SK-N-SH (cell line): ENCODE results near the gene SCN1B. TPM values are rescaled to one million over a fixed set of nuclear protein-coding genes. Genes with fewer than 3 reads are reported as not detected.

ENCODE experiments used
- CTCF ChIA-PET: fragments of 300-600, 350-600 bp; formaldehyde crosslinking; extraction: SDS; loops from one replicate; lab custom pipeline; 2021; lab: Yijun Ruan, JAX
- POLR2A ChIA-PET: fragments of 350-600 bp; sonication (Branson Sonifier 250); formaldehyde crosslinking; extraction: SDS; loops from one replicate; lab custom pipeline; 2020; ENCODE audit warnings: antibody characterized with exemption, inconsistent platforms; lab: Yijun Ruan, JAX
- DNase-seq: peaks from one replicate; pipeline ENCODE4 v3.0.0; 2012
- H2AFZ ChIP-seq: fragments of 200-600 bp; sonication (generic); 2 replicates; pipeline ENCODE4 v1.8.1; 2016; ENCODE audit warnings: antibody characterized with exemption, mild to moderate bottlenecking, low read depth
- H3F3A ChIP-seq: fragments of 200-600 bp; sonication (generic); replicated peaks from 2 replicates; pipeline ENCODE3; 2016; ENCODE audit warnings: antibody characterized with exemption, mild to moderate bottlenecking; ENCODE audit not compliant: insufficient read depth
- H3K27ac ChIP-seq, 2 experiments: fragments of 200-500 bp in 1 of 2; fragments of 200-600 bp in 1 of 2; sonication (Bioruptor generic) in 1 of 2; sonication (generic), shearing (Covaris generic) in 1 of 2; 2 replicates each; pipeline versions ENCODE4 v1.5.1 to v1.6.1; 2014 to 2016; ENCODE audit warnings: low read depth in 2 of 2, inconsistent platforms in 1 of 2, low read length in 1 of 2, mild to moderate bottlenecking in 1 of 2, mixed read lengths in 1 of 2
- H3K27me3 ChIP-seq: fragments of 200-600 bp; sonication (generic), shearing (Covaris generic); 2 replicates; pipeline ENCODE4 v1.6.1; 2016; ENCODE audit warnings: mixed run types; ENCODE audit not compliant: insufficient read depth
- H3K36me3 ChIP-seq, 2 experiments: fragments of 200-500 bp in 1 of 2; fragments of 200-600 bp in 1 of 2; sonication (Bioruptor generic) in 1 of 2; sonication (generic) in 1 of 2; replicated peaks in 1 of 2; 2 replicates each; pipeline versions ENCODE3 to v1.5.1; 2014 to 2016; ENCODE audit warnings: low read length in 1 of 2, mild to moderate bottlenecking in 1 of 2; ENCODE audit not compliant: insufficient read depth in 2 of 2, control insufficient read depth in 1 of 2
- H3K4me1 ChIP-seq, 2 experiments: fragments of 200-500 bp in 1 of 2; fragments of 200-600 bp in 1 of 2; sonication (Bioruptor generic) in 1 of 2; sonication (generic), shearing (Covaris generic) in 1 of 2; 2 replicates each; pipeline versions ENCODE4 v1.5.1 to v1.6.1; 2014 to 2016; ENCODE audit warnings: low read depth in 1 of 2, low read length in 1 of 2, mixed run types in 1 of 2; ENCODE audit not compliant: insufficient read depth in 2 of 2, control insufficient read depth in 1 of 2
- H3K4me2 ChIP-seq: fragments of 200-600 bp; sonication (generic), shearing (Covaris generic); 2 replicates; pipeline ENCODE4 v1.6.1; 2017; ENCODE audit warnings: mixed run types
- H3K4me3 ChIP-seq, 2 experiments: fragments of 200-500 bp in 1 of 2; fragments of 200-600 bp in 1 of 2; sonication (Bioruptor generic) in 1 of 2; sonication (generic), shearing (Covaris generic) in 1 of 2; 2 replicates each; pipeline versions ENCODE4 v1.5.1 to v1.8.1; 2014 to 2016; ENCODE audit warnings: low read depth in 2 of 2, inconsistent platforms in 1 of 2, low read length in 1 of 2, mild to moderate bottlenecking in 1 of 2, mixed read lengths in 1 of 2, moderate library complexity in 1 of 2
- H3K79me2 ChIP-seq: fragments of 200-600 bp; sonication (generic); 2 replicates; pipeline ENCODE4 v1.8.1; 2017; ENCODE audit warnings: mild to moderate bottlenecking; ENCODE audit not compliant: insufficient read depth
- H3K9ac ChIP-seq: fragments of 200-600 bp; sonication (generic); 2 replicates; pipeline ENCODE4 v1.6.1; 2017; ENCODE audit warnings: mixed run types
- H3K9me2 ChIP-seq: fragments of 200-600 bp; sonication (generic); 2 replicates; pipeline ENCODE4 v1.6.1; 2017; ENCODE audit warnings: mixed run types
- H3K9me3 ChIP-seq: fragments of 200-600 bp; sonication (generic); 2 replicates; pipeline ENCODE4 v1.6.1; 2017; ENCODE audit warnings: mixed run types, mild to moderate bottlenecking, moderate library complexity
- H4K20me1 ChIP-seq: fragments of 200-600 bp; sonication (generic); 2 replicates; pipeline ENCODE4 v1.6.1; 2017; ENCODE audit warnings: mild to moderate bottlenecking, mixed run types; ENCODE audit not compliant: insufficient read depth
- CHD2 ChIP-seq: fragments of 150-350 bp; IDR thresholded peaks from 2 replicates; pipeline ENCODE4 v1.6.1; 2018; ENCODE audit warnings: low read length; ENCODE audit not compliant: partially characterized antibody
- EP300 ChIP-seq, 2 experiments: IDR thresholded peaks; 2 replicates each; pipeline versions ENCODE4 v1.4.0 to v1.6.1; 2012; ENCODE audit warnings: borderline replicate concordance in 1 of 2, low read depth in 1 of 2, low read length in 1 of 2
- FOSL2 ChIP-seq: IDR thresholded peaks from 2 replicates; pipeline ENCODE4 v1.4.0; 2012; ENCODE audit warnings: low read depth, mild to moderate bottlenecking, moderate library complexity, borderline replicate concordance
- JUND ChIP-seq: IDR thresholded peaks from 2 replicates; pipeline ENCODE4 v1.4.0; 2012
- RCOR1 ChIP-seq: fragments of 150-350 bp; IDR thresholded peaks from 2 replicates; pipeline ENCODE4 v1.6.1; 2017; ENCODE audit warnings: antibody characterized with exemption, low read length
- RFX5 ChIP-seq: IDR thresholded peaks from 2 replicates; pipeline ENCODE4 v1.6.1; 2012; ENCODE audit warnings: mild to moderate bottlenecking, improper control_type of control experiment, low read length
- RXRA ChIP-seq: IDR thresholded peaks from 2 replicates; pipeline ENCODE4 v1.4.0; 2012; ENCODE audit warnings: low read depth, mild to moderate bottlenecking, borderline replicate concordance
- TEAD4 ChIP-seq: IDR thresholded peaks from 2 replicates; pipeline ENCODE4 v1.4.0; 2012; ENCODE audit warnings: mild to moderate bottlenecking, borderline replicate concordance; ENCODE audit not compliant: insufficient read depth
- YY1 ChIP-seq: IDR thresholded peaks from 2 replicates; pipeline ENCODE4 v1.4.0; 2012; ENCODE audit warnings: low read depth, mild to moderate bottlenecking
- WGBS: methylation state at CpG from one replicate; pipeline ENCODE4 v1.1.6; 2017; ENCODE audit warnings: low lambda C conversion rate; 5-methylcytosine and 5-hydroxymethylcytosine counted together
- polyA plus RNA-seq, 3 experiments: library from polyadenylated mRNA; depleted of rRNA; stranded (reverse); fragments of >200 nt; gene quantifications; 2 replicates each; pipeline ENCODE4 v1.2.3, GENCODE V29; 2012
- TF ChIP-seq, protein P1 (sequence below): IDR thresholded peaks from 2 replicates; pipeline ENCODE4 v1.4.0; 2012; ENCODE audit warnings: low read depth, borderline replicate concordance
- TF ChIP-seq, protein P2 (sequence below): IDR thresholded peaks from 2 replicates; pipeline ENCODE4 v1.4.0; 2012; ENCODE audit warnings: low read depth, borderline replicate concordance
- TF ChIP-seq, protein P3 (sequence below): fragments of 150-350 bp; IDR thresholded peaks from 2 replicates; pipeline ENCODE4 v1.6.1; 2016; ENCODE audit warnings: mild to moderate bottlenecking, low read depth, low read length
- TF ChIP-seq, protein P4 (sequence below): fragments of 200-600 bp; sonication (generic); IDR thresholded peaks from 2 replicates; pipeline ENCODE4 v1.6.1; 2017; ENCODE audit warnings: antibody characterized with exemption, mild to moderate bottlenecking, moderate library complexity

SCN1B gene
- polyA plus RNA-seq, 1 of the 3 experiments (the other 2 are of a cell fraction): 10.5 TPM

DNA sequence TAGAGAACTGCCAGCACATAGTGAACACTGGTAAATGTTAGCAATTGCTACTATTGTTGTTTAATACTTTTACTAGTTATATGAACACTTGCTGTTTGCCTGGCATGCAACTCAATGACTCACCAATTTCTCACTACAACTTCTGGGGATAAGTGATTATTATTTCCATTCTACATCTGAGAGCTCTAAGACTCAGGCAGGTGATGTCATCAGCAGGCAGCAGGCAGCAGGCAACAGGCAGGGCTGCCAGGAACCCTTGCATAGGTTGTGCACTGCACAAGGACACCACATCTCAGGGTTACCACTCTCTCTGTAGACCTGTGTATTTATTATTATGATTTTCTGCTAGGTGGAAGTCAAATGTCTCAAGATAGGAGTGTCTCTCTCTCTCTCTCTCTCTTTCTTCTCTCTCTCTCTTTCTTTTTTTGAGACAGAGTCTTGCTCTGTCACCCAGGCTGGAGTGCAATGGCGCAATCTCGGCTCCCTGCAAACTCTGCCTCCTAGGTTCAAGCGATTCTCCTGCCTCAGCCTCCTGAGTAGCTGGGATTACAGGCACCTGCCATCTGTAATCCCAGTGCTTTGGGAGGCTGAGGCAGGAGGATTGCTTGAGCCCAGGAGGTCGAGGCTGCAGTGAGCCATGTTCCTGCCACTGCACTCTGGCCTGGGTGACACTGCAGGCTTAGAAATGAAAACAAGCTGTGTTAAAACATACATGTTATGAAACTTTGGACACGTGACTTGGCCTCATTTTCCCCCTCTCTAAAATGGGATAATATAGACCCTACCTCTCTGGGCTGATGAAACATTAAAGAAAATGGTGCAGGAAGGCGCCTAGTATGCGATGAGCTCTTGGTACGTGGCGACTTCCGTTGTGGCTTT lies 33.9 kb downstream of the SCN1B start:
- H3K36me3 ChIP-seq: no peaks in the 10 kb centered on the region
- WGBS: 65% methylated on average over 10 of the region's 10 CpGs

DNA sequence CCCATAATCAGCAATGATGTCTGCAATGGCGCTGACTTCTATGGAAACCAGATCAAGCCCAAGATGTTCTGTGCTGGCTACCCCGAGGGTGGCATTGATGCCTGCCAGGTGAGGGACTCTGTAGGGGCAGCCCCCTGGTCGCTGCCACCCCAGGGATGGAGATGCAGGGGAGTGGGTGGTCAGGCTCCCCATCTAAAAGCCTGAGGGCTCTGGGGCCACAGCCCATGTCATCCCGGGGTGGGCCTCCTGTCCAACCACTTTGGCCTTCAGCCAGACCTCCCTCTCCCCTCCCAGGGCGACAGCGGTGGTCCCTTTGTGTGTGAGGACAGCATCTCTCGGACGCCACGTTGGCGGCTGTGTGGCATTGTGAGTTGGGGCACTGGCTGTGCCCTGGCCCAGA lies 35.3 kb downstream of the SCN1B start:
- Histone ChIP-seq H3K9me2 (no peaks in the 10 kb centered on the region), H3K4me2 (no peak overlapping the region), H3K9ac (no peak overlapping the region), H3K4me1 (no peaks in the 10 kb centered on the region; a peak in 1 of 4 replicates), H4K20me1 (no peaks in the 10 kb centered on the region), H2AFZ (no peak overlapping the region), H3K4me3 (no peak overlapping the region), H3K27me3 (peaks cover 14% of the 10 kb centered on the region; the same call in 1 of the 2 replicates), H3K9me3 (no peaks in the 10 kb centered on the region), H3K36me3 (no peaks in the 10 kb centered on the region), H3K27ac (no peak overlapping the region), H3K79me2 (no peaks in the 10 kb centered on the region), H3F3A (no peaks in the 10 kb centered on the region)
- POLR2A ChIA-PET: no interaction called here
- DNase-seq: no peak
- WGBS: 60% methylated on average over 2 of the region's 10 CpGs
- CTCF ChIA-PET: interaction anchor here (1.1 to 2.8 kb wide), 9 partner anchors 10 to 76 kb away, joined by 3 to 51 read pairs (median 13); partner anchors contain the start of gene FXYD7
- TF ChIP-seq RCOR1 (no peak), TEAD4 (no peak), EP300 (IDR thresholded peaks at IDR 0.05; ENCODE audit: borderline replicate concordance in 1 of 2, low read depth in 1 of 2, low read length in 1 of 2) (no peak), RFX5 (no peak), YY1 (no peak), JUND (no peak), CHD2 (no peak)
- TF ChIP-seq, protein P1, sequence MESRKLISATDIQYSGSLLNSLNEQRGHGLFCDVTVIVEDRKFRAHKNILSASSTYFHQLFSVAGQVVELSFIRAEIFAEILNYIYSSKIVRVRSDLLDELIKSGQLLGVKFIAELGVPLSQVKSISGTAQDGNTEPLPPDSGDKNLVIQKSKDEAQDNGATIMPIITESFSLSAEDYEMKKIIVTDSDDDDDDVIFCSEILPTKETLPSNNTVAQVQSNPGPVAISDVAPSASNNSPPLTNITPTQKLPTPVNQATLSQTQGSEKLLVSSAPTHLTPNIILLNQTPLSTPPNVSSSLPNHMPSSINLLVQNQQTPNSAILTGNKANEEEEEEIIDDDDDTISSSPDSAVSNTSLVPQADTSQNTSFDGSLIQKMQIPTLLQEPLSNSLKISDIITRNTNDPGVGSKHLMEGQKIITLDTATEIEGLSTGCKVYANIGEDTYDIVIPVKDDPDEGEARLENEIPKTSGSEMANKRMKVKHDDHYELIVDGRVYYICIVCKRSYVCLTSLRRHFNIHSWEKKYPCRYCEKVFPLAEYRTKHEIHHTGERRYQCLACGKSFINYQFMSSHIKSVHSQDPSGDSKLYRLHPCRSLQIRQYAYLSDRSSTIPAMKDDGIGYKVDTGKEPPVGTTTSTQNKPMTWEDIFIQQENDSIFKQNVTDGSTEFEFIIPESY: no peak
- TF ChIP-seq, protein P2, sequence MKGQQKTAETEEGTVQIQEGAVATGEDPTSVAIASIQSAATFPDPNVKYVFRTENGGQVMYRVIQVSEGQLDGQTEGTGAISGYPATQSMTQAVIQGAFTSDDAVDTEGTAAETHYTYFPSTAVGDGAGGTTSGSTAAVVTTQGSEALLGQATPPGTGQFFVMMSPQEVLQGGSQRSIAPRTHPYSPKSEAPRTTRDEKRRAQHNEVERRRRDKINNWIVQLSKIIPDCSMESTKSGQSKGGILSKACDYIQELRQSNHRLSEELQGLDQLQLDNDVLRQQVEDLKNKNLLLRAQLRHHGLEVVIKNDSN: no peak

More for the DNA sequence above, 33.9 kb downstream of the SCN1B start:
- no peaks in the 10 kb centered on the region for H3K9me3 ChIP-seq
- no peaks in the 10 kb centered on the region for H4K20me1 ChIP-seq
- POLR2A ChIA-PET: no interaction called here
- CTCF ChIA-PET: interaction anchor here (0.8 to 1.8 kb wide), 6 partner anchors 9 to 78 kb away, joined by 3 to 8 read pairs (median 4); partner anchors contain the start of gene LGI4
- no peak overlapping the region for H3K27ac ChIP-seq
- H3F3A ChIP-seq: no peaks in the 10 kb centered on the region
- H3K9ac ChIP-seq: no peak overlapping the region
- no peaks in the 10 kb centered on the region; a peak in 1 of 4 replicates for H3K4me1 ChIP-seq
- no peak overlapping the region for H3K4me2 ChIP-seq
- DNase-seq: no peak
- TF ChIP-seq RXRA (no peak), FOSL2 (peak; percentile 58; the same call in 1 of the 2 replicates), JUND (0 out of 2 replicates have a peak, but pooled peaks have one; percentile 31)
- TF ChIP-seq, protein P1: no peak
- TF ChIP-seq, protein P3, sequence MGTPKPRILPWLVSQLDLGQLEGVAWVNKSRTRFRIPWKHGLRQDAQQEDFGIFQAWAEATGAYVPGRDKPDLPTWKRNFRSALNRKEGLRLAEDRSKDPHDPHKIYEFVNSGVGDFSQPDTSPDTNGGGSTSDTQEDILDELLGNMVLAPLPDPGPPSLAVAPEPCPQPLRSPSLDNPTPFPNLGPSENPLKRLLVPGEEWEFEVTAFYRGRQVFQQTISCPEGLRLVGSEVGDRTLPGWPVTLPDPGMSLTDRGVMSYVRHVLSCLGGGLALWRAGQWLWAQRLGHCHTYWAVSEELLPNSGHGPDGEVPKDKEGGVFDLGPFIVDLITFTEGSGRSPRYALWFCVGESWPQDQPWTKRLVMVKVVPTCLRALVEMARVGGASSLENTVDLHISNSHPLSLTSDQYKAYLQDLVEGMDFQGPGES: no peak
- TF ChIP-seq, protein P4, sequence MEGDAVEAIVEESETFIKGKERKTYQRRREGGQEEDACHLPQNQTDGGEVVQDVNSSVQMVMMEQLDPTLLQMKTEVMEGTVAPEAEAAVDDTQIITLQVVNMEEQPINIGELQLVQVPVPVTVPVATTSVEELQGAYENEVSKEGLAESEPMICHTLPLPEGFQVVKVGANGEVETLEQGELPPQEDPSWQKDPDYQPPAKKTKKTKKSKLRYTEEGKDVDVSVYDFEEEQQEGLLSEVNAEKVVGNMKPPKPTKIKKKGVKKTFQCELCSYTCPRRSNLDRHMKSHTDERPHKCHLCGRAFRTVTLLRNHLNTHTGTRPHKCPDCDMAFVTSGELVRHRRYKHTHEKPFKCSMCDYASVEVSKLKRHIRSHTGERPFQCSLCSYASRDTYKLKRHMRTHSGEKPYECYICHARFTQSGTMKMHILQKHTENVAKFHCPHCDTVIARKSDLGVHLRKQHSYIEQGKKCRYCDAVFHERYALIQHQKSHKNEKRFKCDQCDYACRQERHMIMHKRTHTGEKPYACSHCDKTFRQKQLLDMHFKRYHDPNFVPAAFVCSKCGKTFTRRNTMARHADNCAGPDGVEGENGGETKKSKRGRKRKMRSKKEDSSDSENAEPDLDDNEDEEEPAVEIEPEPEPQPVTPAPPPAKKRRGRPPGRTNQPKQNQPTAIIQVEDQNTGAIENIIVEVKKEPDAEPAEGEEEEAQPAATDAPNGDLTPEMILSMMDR: no peak
- no peaks in the 10 kb centered on the region for H3K79me2 ChIP-seq
- H3K4me3 ChIP-seq: no peak overlapping the region
- peaks cover 26% of the 10 kb centered on the region; the same call in 1 of the 2 replicates for H3K27me3 ChIP-seq
- no peaks in the 10 kb centered on the region for H3K9me2 ChIP-seq
- H2AFZ ChIP-seq: no peak overlapping the region
